Large intestine (tissue), 3 donors: ENCODE data around the gene PI4KA. TPM values are rescaled to one million over a fixed set of nuclear protein-coding genes. Genes with fewer than 3 reads are reported as not detected.
"Not testable (repeated sequence)": the region's sequence is repeated elsewhere in the genome, so short reads cannot be mapped to it uniquely, and the experiment has no call there.

Experiments used
- DNase-seq, 2 donors: peaks; one replicate each; pipeline versions ENCODE4 v3.0.0 to v3.0.0-alpha.2; 2013
- H3K27ac ChIP-seq: one replicate; pipeline ENCODE4 v1.5.1; 2013; ENCODE audit warnings: low read length
- H3K27me3 ChIP-seq: 2 replicates; pipeline ENCODE4 v1.6.1; 2013; ENCODE audit warnings: low read length; ENCODE audit not compliant: control insufficient read depth, insufficient read depth
- H3K36me3 ChIP-seq: 2 replicates; pipeline ENCODE4 v1.6.1; 2013; ENCODE audit warnings: low read length; ENCODE audit not compliant: control insufficient read depth, insufficient read depth
- H3K4me1 ChIP-seq: one replicate; pipeline ENCODE4 v1.6.1; 2013; ENCODE audit warnings: low read length; ENCODE audit not compliant: control insufficient read depth, insufficient read depth
- H3K4me3 ChIP-seq: one replicate; pipeline ENCODE4 v1.5.1; 2013; ENCODE audit warnings: low read length
- H3K9me3 ChIP-seq: one replicate; pipeline ENCODE4 v1.6.1; 2013; ENCODE audit warnings: mild to moderate bottlenecking, low read depth, low read length, moderate library complexity; ENCODE audit not compliant: control insufficient read depth
- WGBS: methylation state at CpG from one replicate; pipeline ENCODE4 v1.1.5; 2013; ENCODE audit warnings: low lambda C conversion rate; ENCODE audit not compliant: insufficient coverage; 5-methylcytosine and 5-hydroxymethylcytosine counted together
- polyA plus RNA-seq: library from polyadenylated mRNA; unstranded; fragments of 120-200 nt; gene quantifications from one replicate; pipeline ENCODE4 v1.2.1, GENCODE V29; 2013

The PI4KA gene
- polyA plus RNA-seq, 1 donor, result 79.8 TPM

DNA sequence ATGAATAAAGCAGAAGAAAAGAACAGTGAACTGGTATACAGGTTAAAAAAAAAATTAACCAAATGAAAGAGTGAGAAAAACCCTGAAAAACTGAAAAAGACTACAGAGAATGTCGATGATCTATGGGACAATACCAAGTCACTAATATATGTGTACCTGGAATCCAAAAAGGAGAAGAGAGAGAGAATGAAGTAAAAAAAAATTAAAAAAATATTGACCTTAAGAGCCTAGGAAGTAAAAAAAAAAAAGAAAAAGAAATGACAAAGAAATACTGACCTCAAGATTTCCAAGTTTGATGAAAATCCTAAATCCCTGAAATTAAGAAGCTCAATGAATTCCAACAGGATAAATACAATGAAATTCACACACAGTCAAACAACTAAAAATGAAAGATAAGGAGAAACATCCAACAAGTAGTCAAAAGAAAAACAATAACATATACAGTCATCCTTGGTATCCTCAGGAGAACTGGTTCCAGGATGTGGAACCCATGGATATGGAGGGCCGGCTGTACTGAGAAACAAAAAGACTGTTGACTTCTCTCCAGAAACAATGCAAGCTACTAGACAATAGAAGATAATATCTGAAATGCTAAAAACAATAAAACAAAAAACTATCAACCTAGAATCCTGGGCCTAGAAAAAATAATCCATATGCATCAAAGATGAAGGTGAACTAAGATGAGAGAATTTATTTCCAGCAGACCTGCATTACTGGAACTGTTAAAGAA is 118.2 kb downstream of the PI4KA start:
- no peaks in the 10 kb centered on the region for H3K4me1 ChIP-seq
- H3K9me3 ChIP-seq, result peaks cover 5% of the 10 kb centered on the region
- H3K4me3 ChIP-seq, result no peak overlapping the region
- H3K27me3 ChIP-seq, result no peaks in the 10 kb centered on the region
- no peak overlapping the region for H3K27ac ChIP-seq
- WGBS, result 100% methylated on average over 1 of the region's 2 CpGs
- no peak for DNase-seq
- peaks cover 46% of the 10 kb centered on the region for H3K36me3 ChIP-seq

GRCh38 chr22:20738394-20739089 is 120.1 kb downstream of the PI4KA start:
- H3K27ac ChIP-seq, result no peak overlapping the region
- H3K36me3 ChIP-seq, result peaks cover 37% of the 10 kb centered on the region
- no peak for DNase-seq
- no CpG with 5 or more reads among the region's 12 CpGs for WGBS
- peaks cover 5% of the 10 kb centered on the region for H3K9me3 ChIP-seq
- H3K4me3 ChIP-seq, result no peak overlapping the region
- no peaks in the 10 kb centered on the region for H3K27me3 ChIP-seq
- no peaks in the 10 kb centered on the region for H3K4me1 ChIP-seq

- H3K36me3 ChIP-seq, result peaks cover 22% of the 10 kb centered on the region
- H3K27me3 ChIP-seq, H3K27ac ChIP-seq, H3K4me1 ChIP-seq, H3K9me3 ChIP-seq, DNase-seq, H3K4me3 ChIP-seq: not testable (repeated sequence)
- WGBS, result no CpG with 5 or more reads among the region's 3 CpGs
These were observed 121.7 kb downstream of the PI4KA start for GRCh38 chr22:20736891-20737290.

DNA sequence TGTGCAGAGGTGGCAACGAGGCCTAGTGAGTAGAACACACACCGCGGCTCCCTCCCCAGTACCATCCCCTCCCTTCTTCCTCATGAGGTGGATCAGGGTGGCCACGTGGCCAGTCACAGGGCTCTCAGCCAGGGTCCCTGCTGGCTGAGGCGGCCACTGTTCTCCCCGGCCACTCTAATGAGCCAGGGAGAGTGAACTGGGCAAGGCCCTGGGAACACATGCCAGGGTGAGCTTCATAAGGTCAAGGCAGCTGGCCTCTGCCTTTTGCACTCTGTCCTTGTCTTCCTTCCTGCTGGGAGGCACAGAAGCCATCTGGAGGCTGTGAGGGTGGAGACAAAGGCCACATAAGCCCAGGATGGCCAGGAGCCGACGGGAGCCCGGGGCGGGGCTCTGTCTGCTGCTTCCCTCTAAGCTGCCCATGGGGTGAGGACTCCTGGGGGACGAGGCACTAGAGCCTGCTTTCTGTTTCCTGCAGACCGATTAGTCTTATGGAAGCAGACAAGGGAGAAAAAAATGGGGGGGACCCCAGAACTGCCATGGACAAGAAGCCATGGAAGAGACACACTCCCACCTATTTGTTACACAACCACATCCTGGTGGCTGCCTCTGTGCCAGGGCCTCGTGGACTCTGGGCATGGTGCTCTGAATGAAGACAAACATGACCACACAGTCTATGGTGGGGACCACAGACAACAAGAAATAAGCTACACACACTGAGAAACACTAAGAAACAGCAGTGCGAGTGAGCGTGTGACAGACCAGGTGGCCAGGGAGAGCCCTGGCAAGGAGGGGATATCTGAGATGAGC is 123.1 kb downstream of the PI4KA start:
- not testable (repeated sequence) for H3K4me3 ChIP-seq, H3K27me3 ChIP-seq, DNase-seq, H3K27ac ChIP-seq, H3K9me3 ChIP-seq, H3K4me1 ChIP-seq
- H3K36me3 ChIP-seq, result peaks cover 16% of the 10 kb centered on the region
- no CpG with 5 or more reads among the region's 15 CpGs for WGBS

- not testable (repeated sequence) for H3K27ac ChIP-seq, H3K4me3 ChIP-seq, H3K4me1 ChIP-seq, H3K9me3 ChIP-seq, DNase-seq, H3K27me3 ChIP-seq
- peaks cover 29% of the 10 kb centered on the region for H3K36me3 ChIP-seq
- WGBS, result no CpG with 5 or more reads among the region's 8 CpGs
These were observed 126.2 kb downstream of the PI4KA start for GRCh38 chr22:20732431-20732830.

GRCh38 chr22:20729194-20729593 is 129.4 kb downstream of the PI4KA start:
- Histone ChIP-seq H3K27ac (no peak overlapping the region), H3K4me3 (no peak overlapping the region), H3K9me3 (no peaks in the 10 kb centered on the region), H3K4me1 (no peaks in the 10 kb centered on the region), H3K27me3 (no peaks in the 10 kb centered on the region), H3K36me3 (peaks cover 53% of the 10 kb centered on the region)
- DNase-seq, result no peak
- no CpG with 5 or more reads among the region's 13 CpGs for WGBS

GRCh38 chr22:20728523-20729190 is 130.0 kb downstream of the PI4KA start:
- no peak overlapping the region for H3K4me3 ChIP-seq
- H3K36me3 ChIP-seq, result peaks cover 53% of the 10 kb centered on the region
- no peak for DNase-seq
- WGBS, result no CpG with 5 or more reads among the region's 10 CpGs
- no peaks in the 10 kb centered on the region for H3K27me3 ChIP-seq
- no peaks in the 10 kb centered on the region for H3K9me3 ChIP-seq
- H3K27ac ChIP-seq, result no peak overlapping the region
- H3K4me1 ChIP-seq, result no peaks in the 10 kb centered on the region

- no peaks in the 10 kb centered on the region for H3K27me3 ChIP-seq
- no peak overlapping the region for H3K27ac ChIP-seq
- H3K4me3 ChIP-seq, result no peak overlapping the region
- DNase-seq, result no peak
- 50% methylated on average over 2 of the region's 29 CpGs for WGBS
- peaks cover 53% of the 10 kb centered on the region for H3K36me3 ChIP-seq
- H3K4me1 ChIP-seq, result no peaks in the 10 kb centered on the region
- H3K9me3 ChIP-seq, result no peaks in the 10 kb centered on the region
These were observed 131.2 kb downstream of the PI4KA start for GRCh38 chr22:20727118-20728015.

- no peak for DNase-seq
- H3K9me3 ChIP-seq, result no peaks in the 10 kb centered on the region
- H3K27me3 ChIP-seq, result no peaks in the 10 kb centered on the region
- H3K36me3 ChIP-seq, result peaks cover 57% of the 10 kb centered on the region
- H3K4me1 ChIP-seq, result no peaks in the 10 kb centered on the region
- no peak overlapping the region for H3K4me3 ChIP-seq
- no peak overlapping the region for H3K27ac ChIP-seq
- no CpG with 5 or more reads among the region's 11 CpGs for WGBS
These were observed 132.5 kb downstream of the PI4KA start for GRCh38 chr22:20725987-20726558.
